ACC112 (cell line): Measurements from ENCODE around the gene CGB1.
"Not testable (repeated sequence)": the region's sequence is repeated elsewhere in the genome, so short reads cannot be mapped to it uniquely, and the experiment has no call there.

Source experiments
- H2AFZ ChIP-seq: fragments of 200-600 bp; sonication (generic); one replicate; pipeline ENCODE4 v1.6.0; 2017; ENCODE audit warnings: antibody characterized with exemption, low read length; ENCODE audit not compliant: unreplicated experiment
- H3K27ac ChIP-seq: fragments of 200-600 bp; sonication (generic); 2 replicates; pipeline ENCODE4 v1.5.1; 2014; ENCODE audit warnings: low read depth, mild to moderate bottlenecking, antibody characterized with exemption, low read length, moderate library complexity
- H3K27me3 ChIP-seq: fragments of 200-600 bp; sonication (generic); 2 replicates; pipeline ENCODE4 v1.6.1; 2014; ENCODE audit warnings: mild to moderate bottlenecking, antibody characterized with exemption, low read length, moderate library complexity, mixed read lengths; ENCODE audit not compliant: insufficient read depth
- H3K36me3 ChIP-seq: fragments of 200-600 bp; sonication (generic); 2 replicates; pipeline ENCODE4 v1.6.1; 2016; ENCODE audit warnings: mild to moderate bottlenecking, antibody characterized with exemption, low read length, moderate library complexity, mixed read lengths; ENCODE audit not compliant: insufficient read depth
- H3K4me1 ChIP-seq: fragments of 200-600 bp; sonication (generic); one replicate; pipeline ENCODE4 v1.6.1; 2016; ENCODE audit warnings: low read length, mixed read lengths; ENCODE audit not compliant: insufficient read depth, unreplicated experiment, control insufficient read depth
- H3K4me3 ChIP-seq: fragments of 200-600 bp; sonication (generic); 2 replicates; pipeline ENCODE4 v1.5.1; 2014; ENCODE audit warnings: mild to moderate bottlenecking, low read depth, low read length
- H3K79me2 ChIP-seq: fragments of 200-600 bp; sonication (generic); one replicate; pipeline ENCODE4 v1.6.0; 2016; ENCODE audit warnings: low read length; ENCODE audit not compliant: control insufficient read depth, unreplicated experiment, insufficient read depth

Gene CGB1

GRCh38 chr19:49058562-49058961 is 21.9 kb upstream of the CGB1 start:
- Histone ChIP-seq H3K4me3 (no peak overlapping the region), H2AFZ (no peak overlapping the region), H3K36me3 (no peaks in the 10 kb centered on the region), H3K27ac (no peak overlapping the region), H3K79me2 (no peaks in the 10 kb centered on the region), H3K4me1 (no peaks in the 10 kb centered on the region), H3K27me3 (no peaks in the 10 kb centered on the region)

- H3K27me3 ChIP-seq: no peaks in the 10 kb centered on the region
- H2AFZ ChIP-seq: peak within 1 kb of the TSS; percentile 80
- peak within 1 kb of the TSS; percentile 86 for H3K4me3 ChIP-seq
- 0 out of 2 replicates have a peak within 1 kb of the TSS, but pooled peaks have one; percentile 13 for H3K27ac ChIP-seq
- H3K4me1 ChIP-seq: no peaks in the 10 kb centered on the region
- H3K79me2 ChIP-seq: no peaks in the 10 kb centered on the region
- H3K36me3 ChIP-seq: no peaks in the 10 kb centered on the region
Observed at GRCh38 chr19:49057636-49058234, 21.0 kb upstream of the CGB1 start, which contains the start of gene CGB7. Gene CGB7 (minus strand): TSS chr19:49057749. CDS start chr19:49055375, 2,374 bp downstream.

- H3K36me3 ChIP-seq, H3K27me3 ChIP-seq, H3K4me1 ChIP-seq, H3K79me2 ChIP-seq: not testable (repeated sequence)
- Histone ChIP-seq H3K4me3 (peak overlapping the region; percentile 86), H2AFZ (peak overlapping the region; percentile 80), H3K27ac (0 out of 2 replicates have a peak overlapping the region, but pooled peaks have one; percentile 13)
Observed at GRCh38 chr19:49056902-49057596, 20.4 kb upstream of the CGB1 start.

- peak overlapping the region; percentile 80 for H2AFZ ChIP-seq
- no peak overlapping the region for H3K27ac ChIP-seq
- H3K4me1 ChIP-seq: no peaks in the 10 kb centered on the region
- H3K27me3 ChIP-seq: no peaks in the 10 kb centered on the region
- H3K4me3 ChIP-seq: peak overlapping the region; percentile 86
- no peaks in the 10 kb centered on the region for H3K79me2 ChIP-seq
- H3K36me3 ChIP-seq: no peaks in the 10 kb centered on the region
Observed at GRCh38 chr19:49056101-49056901, 19.6 kb upstream of the CGB1 start.

GRCh38 chr19:49050376-49051033 is 13.8 kb upstream of the CGB1 start:
- not testable (repeated sequence) for H3K4me3 ChIP-seq, H3K4me1 ChIP-seq, H3K79me2 ChIP-seq, H3K27ac ChIP-seq, H3K27me3 ChIP-seq, H3K36me3 ChIP-seq, H2AFZ ChIP-seq

GRCh38 chr19:49049834-49050233 is 13.1 kb upstream of the CGB1 start:
- not testable (repeated sequence) for H3K4me1 ChIP-seq, H3K36me3 ChIP-seq, H3K27ac ChIP-seq, H2AFZ ChIP-seq, H3K4me3 ChIP-seq, H3K27me3 ChIP-seq, H3K79me2 ChIP-seq

- not testable (repeated sequence) for H3K27ac ChIP-seq, H3K79me2 ChIP-seq
Observed at GRCh38 chr19:49049011-49049410, 12.3 kb upstream of the CGB1 start, which contains the start of gene CGB8. Gene CGB8 (minus strand): TSS chr19:49049111. CDS start chr19:49048739, 372 bp downstream.

GRCh38 chr19:49043548-49043947 is 6.9 kb upstream of the CGB1 start, which contains the start of gene CGB5:
Gene CGB5 (plus strand): TSS chr19:49043848. CDS start chr19:49044210, 362 bp downstream.
- H3K36me3 ChIP-seq, H3K4me3 ChIP-seq, H2AFZ ChIP-seq, H3K4me1 ChIP-seq, H3K27ac ChIP-seq, H3K79me2 ChIP-seq, H3K27me3 ChIP-seq: not testable (repeated sequence)

More at GRCh38 chr19:49049011-49049410, 12.3 kb upstream of the CGB1 start, which contains the start of gene CGB8:
- not testable (repeated sequence) for H3K4me3 ChIP-seq, H3K27me3 ChIP-seq, H3K4me1 ChIP-seq, H3K36me3 ChIP-seq, H2AFZ ChIP-seq

GRCh38 chr19:49042666-49043065 is 6.0 kb upstream of the CGB1 start:
- not testable (repeated sequence) for H3K79me2 ChIP-seq, H3K27ac ChIP-seq, H2AFZ ChIP-seq, H3K27me3 ChIP-seq, H3K36me3 ChIP-seq, H3K4me1 ChIP-seq, H3K4me3 ChIP-seq

- H3K36me3 ChIP-seq: no peaks in the 10 kb centered on the region
- H3K27me3 ChIP-seq: no peaks in the 10 kb centered on the region
- no peaks in the 10 kb centered on the region for H3K79me2 ChIP-seq
- no peaks in the 10 kb centered on the region for H3K4me1 ChIP-seq
- H3K27ac ChIP-seq: no peak overlapping the region
- no peak overlapping the region for H2AFZ ChIP-seq
- no peak overlapping the region for H3K4me3 ChIP-seq
Observed at GRCh38 chr19:49042177-49042576, 5.5 kb upstream of the CGB1 start.
